Endothelial cell of coronary artery (primary cell): ENCODE measurements around the gene NUDT9. TPM values are rescaled to one million over a fixed set of nuclear protein-coding genes. Genes with fewer than 3 reads are reported as not detected.

Source experiments
- total RNA-seq: library from RNA; depleted of rRNA; stranded (reverse); fragments of >200 nt; gene quantifications from 2 replicates; pipeline ENCODE4 v1.2.3, GENCODE V29; 2014

NUDT9 gene, protein sequence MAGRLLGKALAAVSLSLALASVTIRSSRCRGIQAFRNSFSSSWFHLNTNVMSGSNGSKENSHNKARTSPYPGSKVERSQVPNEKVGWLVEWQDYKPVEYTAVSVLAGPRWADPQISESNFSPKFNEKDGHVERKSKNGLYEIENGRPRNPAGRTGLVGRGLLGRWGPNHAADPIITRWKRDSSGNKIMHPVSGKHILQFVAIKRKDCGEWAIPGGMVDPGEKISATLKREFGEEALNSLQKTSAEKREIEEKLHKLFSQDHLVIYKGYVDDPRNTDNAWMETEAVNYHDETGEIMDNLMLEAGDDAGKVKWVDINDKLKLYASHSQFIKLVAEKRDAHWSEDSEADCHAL
- 15.7 and 25.1 TPM in 2 replicates for total RNA-seq

DNA sequence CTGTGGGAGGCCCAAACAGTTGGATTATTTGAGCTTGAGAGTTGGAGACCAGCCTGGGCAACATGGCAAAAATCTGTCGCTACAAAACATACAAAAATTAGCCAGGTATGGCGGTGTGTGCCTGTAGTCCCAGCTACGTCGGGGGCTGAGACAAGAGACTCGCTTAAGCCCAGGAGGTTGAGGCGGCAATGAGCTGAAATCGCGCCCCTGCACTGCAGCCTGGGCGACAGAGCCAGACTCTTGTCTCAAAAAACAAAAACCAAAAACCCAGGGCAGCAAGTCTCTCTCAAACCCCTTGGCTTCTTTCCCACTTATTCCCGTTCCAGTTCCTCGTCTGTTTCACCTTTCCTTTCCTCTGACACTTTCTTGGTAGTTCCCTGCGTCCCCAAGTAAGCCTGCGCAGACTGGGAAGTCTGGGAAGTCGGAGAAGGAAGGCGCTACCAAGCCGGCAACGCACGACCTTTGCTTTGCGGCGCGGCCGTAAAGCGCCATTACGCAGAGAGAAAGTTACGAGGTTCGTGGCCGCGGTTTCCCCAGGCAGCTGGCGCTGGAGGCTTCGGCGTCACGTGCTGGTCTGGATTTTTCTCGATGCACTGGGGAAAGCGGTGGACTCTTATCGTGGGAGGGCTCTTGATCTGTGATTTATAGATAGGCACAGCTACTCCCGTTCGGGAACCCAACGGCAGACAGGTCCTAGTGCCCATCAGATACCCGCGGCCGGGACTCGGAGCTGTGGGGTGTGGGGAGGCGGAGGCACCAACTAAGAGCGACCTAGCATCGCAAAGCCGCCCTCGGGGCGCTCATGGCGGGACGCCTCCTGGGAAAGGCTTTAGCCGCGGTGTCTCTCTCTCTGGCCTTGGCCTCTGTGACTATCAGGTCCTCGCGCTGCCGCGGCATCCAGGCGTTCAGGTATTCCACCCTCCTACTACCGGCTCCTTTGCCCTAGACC, at the start of gene NUDT9:
NUDT9 (plus strand) TSS at position 470 of the 949 bp plus-strand sequence; CDS start at position 803, 333 bp downstream.

DNA sequence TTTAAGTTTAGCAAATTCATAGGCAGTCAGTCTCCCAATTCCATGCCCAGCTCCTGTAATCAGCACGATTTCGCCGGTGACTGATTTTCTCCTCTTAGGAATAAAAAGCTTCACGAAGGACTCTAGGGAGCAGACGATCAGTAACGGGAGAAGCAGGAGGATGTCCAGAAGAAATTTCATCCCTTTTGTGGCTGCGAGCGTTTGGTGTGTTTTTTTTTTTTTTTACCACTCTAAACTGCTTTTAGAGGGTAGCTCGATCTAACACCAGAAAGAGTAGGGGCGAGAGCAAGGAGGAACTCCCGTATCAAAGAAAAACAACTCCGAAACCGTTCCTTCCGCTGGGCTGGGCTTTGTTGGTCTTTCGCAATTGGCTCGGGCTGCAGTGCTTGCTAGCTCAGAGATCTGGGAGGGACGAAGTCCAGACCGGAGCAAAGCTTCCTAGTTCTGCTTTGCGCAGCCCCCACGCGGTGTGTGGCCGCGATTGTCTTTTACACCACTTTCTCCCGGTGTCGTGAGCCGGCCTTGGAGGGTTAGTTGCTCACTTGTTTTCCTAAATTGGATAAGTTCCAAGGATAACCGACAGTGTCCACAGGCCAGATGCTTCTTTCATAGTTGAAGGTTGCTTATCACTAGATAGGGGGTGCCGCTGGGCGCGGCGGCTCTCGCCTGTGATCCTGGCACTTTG, 31.3 kb upstream of the NUDT9 start, which contains the start of gene HSD17B11:
HSD17B11 (minus strand) TSS at position 298 of the 685 bp plus-strand sequence; CDS start at position 180, 118 bp downstream.

Other genes starting within 250 kb of the NUDT9 start
- gene KLHL8, start 202.0 kb upstream of the NUDT9 start, total RNA-seq = 10.0 and 12.9 TPM in 2 replicates
- gene HSD17B13, start 99.7 kb upstream of the NUDT9 start, total RNA-seq = under 0.01 TPM in 1 of 2 replicates, not detected in the other
- 22.7 and 25.7 TPM in 2 replicates for gene HSD17B11, start 31.4 kb upstream of the NUDT9 start, total RNA-seq
- gene SPARCL1, start 106.8 kb downstream of the NUDT9 start, total RNA-seq = 1.3 TPM in 1 of 2 replicates, not detected in the other
- gene DSPP, start 186.0 kb downstream of the NUDT9 start, total RNA-seq = not detected in 2 replicates
- not detected in 2 replicates for gene DMP1, start 227.7 kb downstream of the NUDT9 start, total RNA-seq